Measurements from ENCODE around the gene LMO7.

- TF ChIP-seq POLR2A (IDR thresholded peaks at IDR 0.05; ENCODE audit: low read length) (no peak), GATA1 (IDR thresholded peaks at IDR 0.05; ENCODE audit: low read depth, low read length) (no peak)
Observed at GRCh38 chr13:75811841-75812240, 175.7 kb downstream of the LMO7 start.

All from erythroblast (primary cell).